Tibial artery (tissue), 4 donors: ENCODE results near the gene OBSCN.

Source experiments
- DNase-seq, 2 donors: peaks; one replicate each; pipeline ENCODE4 v3.0.0-alpha.2; 2019
- H3K27ac ChIP-seq, 2 donors: fragments of 200-600 bp; sonication (generic) in 1 of 2; 1 replicate in 1 of 2; 2 replicates in 1 of 2; pipeline ENCODE4 v1.5.1; 2018 to 2019; ENCODE audit warnings: mild to moderate bottlenecking in 1 of 2
- H3K27me3 ChIP-seq, 2 donors: fragments of 200-600 bp; sonication (generic) in 1 of 2; one replicate each; pipeline versions ENCODE4 v1.5.1 to v1.6.0; 2016 to 2019
- H3K36me3 ChIP-seq, 3 donors: fragments of 200-600 bp; sonication (generic) in 2 of 3; one replicate each; pipeline ENCODE4 v1.5.1; 2016 to 2019; ENCODE audit warnings: mild to moderate bottlenecking in 2 of 3
- H3K4me1 ChIP-seq, 4 donors: fragments of 200-600 bp; sonication (generic) in 2 of 4; 1 replicate in 3 of 4; 2 replicates in 1 of 4; pipeline ENCODE4 v1.5.1; 2016 to 2019
- H3K4me3 ChIP-seq, 2 donors: fragments of 200-600 bp; sonication (generic) in 1 of 2; 1 replicate in 1 of 2; 2 replicates in 1 of 2; pipeline ENCODE4 v1.5.1; 2018 to 2019; ENCODE audit warnings: mild to moderate bottlenecking in 2 of 2
- H3K9me3 ChIP-seq, 3 donors: fragments of 200-600 bp; sonication (generic) in 1 of 3; one replicate each; pipeline ENCODE4 v1.5.1; 2016 to 2019
- intact Hi-C: fragments of 100-400 bp; cut with DNase I; formaldehyde crosslinking; loops from one replicate; pipeline ENCODE4 v1.15.0; 2023; ENCODE audit warnings: low total_unique reads
- TF ChIP-seq, protein P1 (sequence below), 2 experiments: fragments of 200-600 bp in 1 of 2; fragments of 450-650 bp in 1 of 2; IDR thresholded peaks; one replicate each; pipeline ENCODE4 v1.5.1; 2017 to 2019; ENCODE audit warnings: antibody characterized with exemption in 2 of 2, mild to moderate bottlenecking in 1 of 2, moderate library complexity in 1 of 2

The OBSCN gene

GRCh38 chr1:228318823-228319241, 111.0 kb downstream of the OBSCN start:
- TF ChIP-seq, protein P1, sequence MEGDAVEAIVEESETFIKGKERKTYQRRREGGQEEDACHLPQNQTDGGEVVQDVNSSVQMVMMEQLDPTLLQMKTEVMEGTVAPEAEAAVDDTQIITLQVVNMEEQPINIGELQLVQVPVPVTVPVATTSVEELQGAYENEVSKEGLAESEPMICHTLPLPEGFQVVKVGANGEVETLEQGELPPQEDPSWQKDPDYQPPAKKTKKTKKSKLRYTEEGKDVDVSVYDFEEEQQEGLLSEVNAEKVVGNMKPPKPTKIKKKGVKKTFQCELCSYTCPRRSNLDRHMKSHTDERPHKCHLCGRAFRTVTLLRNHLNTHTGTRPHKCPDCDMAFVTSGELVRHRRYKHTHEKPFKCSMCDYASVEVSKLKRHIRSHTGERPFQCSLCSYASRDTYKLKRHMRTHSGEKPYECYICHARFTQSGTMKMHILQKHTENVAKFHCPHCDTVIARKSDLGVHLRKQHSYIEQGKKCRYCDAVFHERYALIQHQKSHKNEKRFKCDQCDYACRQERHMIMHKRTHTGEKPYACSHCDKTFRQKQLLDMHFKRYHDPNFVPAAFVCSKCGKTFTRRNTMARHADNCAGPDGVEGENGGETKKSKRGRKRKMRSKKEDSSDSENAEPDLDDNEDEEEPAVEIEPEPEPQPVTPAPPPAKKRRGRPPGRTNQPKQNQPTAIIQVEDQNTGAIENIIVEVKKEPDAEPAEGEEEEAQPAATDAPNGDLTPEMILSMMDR (IDR thresholded peaks at IDR 0.05): no peak
- Histone ChIP-seq H3K36me3 (peaks cover 0 to 77% (median 0%) of the 10 kb centered on the region in 3 donors), H3K4me1 (no peaks in the 10 kb centered on the region), H3K27ac (no peak overlapping the region), H3K27me3 (no peaks in the 10 kb centered on the region), H3K9me3 (no peaks in the 10 kb centered on the region), H3K4me3 (no peak overlapping the region)
- intact Hi-C loops: no loop called here
- DNase-seq: peak in 1 of 2 donors; percentile 59

DNA sequence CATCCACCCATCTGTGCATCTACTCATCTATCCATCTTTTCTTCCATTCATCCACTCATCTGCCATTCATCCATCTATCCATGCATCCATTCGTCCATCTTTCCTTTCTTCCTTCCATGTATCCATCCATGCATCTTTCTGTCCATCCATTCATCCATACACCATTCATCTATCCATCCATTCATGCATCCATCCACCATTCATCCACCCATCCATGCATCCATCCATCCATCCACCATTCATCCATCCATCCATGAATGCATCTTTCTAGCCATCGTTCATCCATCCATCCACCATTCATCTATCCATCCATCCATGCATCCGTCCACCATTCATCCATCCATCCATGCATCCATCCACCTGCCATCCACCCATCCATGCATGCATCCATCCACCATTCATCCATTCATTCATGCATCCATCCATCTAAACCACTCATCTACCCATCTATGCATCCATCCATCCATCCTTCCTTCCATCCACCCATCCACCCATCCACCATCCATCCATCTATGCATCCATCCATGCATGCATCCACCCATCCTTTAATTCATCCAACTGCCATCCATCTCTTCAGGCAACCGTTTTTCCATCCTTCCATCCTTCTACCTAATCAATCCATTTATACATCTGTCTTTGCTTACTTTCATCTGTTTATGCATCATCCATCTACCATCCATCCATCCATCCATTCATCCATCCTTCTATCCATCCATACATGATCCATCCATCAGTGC, 111.7 kb downstream of the OBSCN start:
- no peak overlapping the region for H3K4me3 ChIP-seq
- H3K4me1 ChIP-seq: no peaks in the 10 kb centered on the region
- no peaks in the 10 kb centered on the region for H3K27me3 ChIP-seq
- TF ChIP-seq, protein P1 (IDR thresholded peaks at IDR 0.05): no peak
- H3K36me3 ChIP-seq: peaks cover 0 to 83% (median 2%) of the 10 kb centered on the region in 3 donors
- intact Hi-C loops: no loop called here
- no peak overlapping the region for H3K27ac ChIP-seq
- H3K9me3 ChIP-seq: peaks cover 0 to 5% (median 0%) of the 10 kb centered on the region in 3 donors
- no peak for DNase-seq

DNA sequence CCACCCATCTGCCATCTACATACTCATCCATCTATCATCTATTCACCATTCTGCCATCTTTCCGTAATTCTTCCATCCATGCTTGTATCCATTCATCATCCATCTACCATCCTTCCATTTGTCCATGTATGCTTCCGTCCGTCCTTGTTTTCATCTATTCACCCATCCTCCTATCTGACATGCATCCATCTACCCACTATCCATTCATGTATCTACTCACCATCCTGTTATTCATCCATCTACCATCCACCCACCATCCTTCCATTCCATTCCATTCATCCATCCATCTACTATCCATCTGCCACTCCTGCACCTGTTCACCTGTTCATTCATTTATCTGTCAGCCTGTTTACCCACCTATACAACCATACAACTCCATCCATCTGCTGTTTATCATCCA, 112.5 kb downstream of the OBSCN start:
- intact Hi-C loops: no loop called here
- TF ChIP-seq, protein P1 (IDR thresholded peaks at IDR 0.05): no peak
- Histone ChIP-seq H3K36me3 (peaks cover 0 to 88% (median 3%) of the 10 kb centered on the region in 3 donors), H3K27ac (no peak overlapping the region), H3K4me3 (no peak overlapping the region), H3K4me1 (no peaks in the 10 kb centered on the region), H3K9me3 (peaks cover 0 to 8% (median 0%) of the 10 kb centered on the region in 3 donors), H3K27me3 (no peaks in the 10 kb centered on the region)
- no peak for DNase-seq

DNA sequence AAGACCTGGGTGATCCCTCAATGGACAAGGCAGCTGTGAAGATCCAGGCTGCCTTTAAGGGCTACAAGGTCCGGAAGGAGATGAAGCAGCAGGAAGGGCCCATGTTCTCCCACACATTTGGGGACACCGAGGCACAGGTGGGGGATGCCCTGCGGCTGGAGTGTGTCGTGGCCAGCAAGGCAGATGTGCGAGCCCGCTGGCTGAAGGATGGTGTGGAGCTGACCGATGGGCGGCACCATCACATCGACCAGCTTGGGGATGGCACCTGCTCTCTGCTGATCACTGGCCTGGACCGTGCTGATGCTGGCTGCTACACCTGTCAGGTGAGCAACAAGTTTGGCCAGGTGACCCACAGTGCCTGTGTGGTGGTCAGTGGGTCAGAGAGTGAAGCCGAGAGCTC, 113.6 kb downstream of the OBSCN start:
- intact Hi-C loops: no loop called here
- no peak overlapping the region for H3K27ac ChIP-seq
- H3K9me3 ChIP-seq: peaks cover 0 to 8% (median 0%) of the 10 kb centered on the region in 3 donors
- no peak overlapping the region for H3K4me3 ChIP-seq
- no peaks in the 10 kb centered on the region for H3K4me1 ChIP-seq
- peaks cover 0 to 83% (median 3%) of the 10 kb centered on the region in 3 donors for H3K36me3 ChIP-seq
- H3K27me3 ChIP-seq: no peaks in the 10 kb centered on the region
- TF ChIP-seq, protein P1 (IDR thresholded peaks at IDR 0.05): no peak
- DNase-seq: peak in 1 of 2 donors; percentile 59

- peaks cover 0 to 8% (median 0%) of the 10 kb centered on the region in 3 donors for H3K9me3 ChIP-seq
- no peaks in the 10 kb centered on the region for H3K27me3 ChIP-seq
- TF ChIP-seq, protein P1 (IDR thresholded peaks at IDR 0.05): no peak
- no peak overlapping the region for H3K4me3 ChIP-seq
- intact Hi-C loops: no loop called here
- no peaks in the 10 kb centered on the region for H3K4me1 ChIP-seq
- peaks cover 0 to 78% (median 3%) of the 10 kb centered on the region in 3 donors for H3K36me3 ChIP-seq
- DNase-seq: no peak
- no peak overlapping the region for H3K27ac ChIP-seq
These were observed 114.1 kb downstream of the OBSCN start for GRCh38 chr1:228321895-228322294.
